Nephron (organoid): ENCODE measurements around the gene HNRNPAB.
"Not testable (repeated sequence)": the region's sequence is repeated elsewhere in the genome, so short reads cannot be mapped to it uniquely, and the experiment has no call there.

Experiments used
- H3K27ac Mint-ChIP-seq, 3 experiments: 2 replicates each; pipeline ENCODE4 v1.8.0; 2020; ENCODE audit warnings: mixed read lengths in 3 of 3, mild to moderate bottlenecking in 2 of 3, moderate library complexity in 1 of 3
- H3K27me3 Mint-ChIP-seq: 2 replicates; pipeline ENCODE4 v1.8.0; 2021; ENCODE audit warnings: low read depth, mild to moderate bottlenecking, moderate library complexity, mixed read lengths
- H3K36me3 Mint-ChIP-seq: 2 replicates; pipeline ENCODE4 v1.8.0; 2020; ENCODE audit warnings: low read depth, mixed read lengths
- H3K4me1 Mint-ChIP-seq: 2 replicates; pipeline ENCODE4 v1.8.0; 2020; ENCODE audit warnings: mixed read lengths
- H3K4me3 Mint-ChIP-seq, 3 experiments: 2 replicates each; pipeline ENCODE4 v1.8.0; 2020; ENCODE audit warnings: mild to moderate bottlenecking in 3 of 3, mixed read lengths in 3 of 3, moderate library complexity in 2 of 3
- H3K9me3 Mint-ChIP-seq: 2 replicates; pipeline ENCODE4 v1.8.0; 2020; ENCODE audit warnings: mixed read lengths
- CTCF ChIP-seq, 3 experiments: fragments of 200-600 bp; sonication (generic); IDR thresholded peaks; one replicate each; pipeline ENCODE4 v1.5.0; 2021; ENCODE audit warnings: antibody characterized with exemption in 3 of 3; ENCODE audit not compliant: unreplicated experiment in 3 of 3

HNRNPAB gene

GRCh38 chr5:178247481-178248456 lies 43.4 kb downstream of the HNRNPAB start:
- Mint-ChIP-seq H3K4me1 (peaks cover 10% of the 10 kb centered on the region), H3K4me3 (no peak overlapping the region), H3K36me3 (no peaks in the 10 kb centered on the region), H3K27me3 (no peaks in the 10 kb centered on the region), H3K9me3 (no peaks in the 10 kb centered on the region), H3K27ac (no peak overlapping the region)
- no peak for TF ChIP-seq CTCF (IDR thresholded peaks at IDR 0.05; ENCODE audit: unreplicated experiment in 3 of 3)

GRCh38 chr5:178248750-178249149 lies 44.4 kb downstream of the HNRNPAB start:
- no peaks in the 10 kb centered on the region for H3K27me3 Mint-ChIP-seq
- no peak overlapping the region for H3K4me3 Mint-ChIP-seq
- no peak overlapping the region for H3K27ac Mint-ChIP-seq
- H3K9me3 Mint-ChIP-seq, result no peaks in the 10 kb centered on the region
- H3K4me1 Mint-ChIP-seq, result peaks cover 10% of the 10 kb centered on the region
- TF ChIP-seq CTCF (IDR thresholded peaks at IDR 0.05; ENCODE audit: unreplicated experiment in 3 of 3), result no peak
- no peaks in the 10 kb centered on the region for H3K36me3 Mint-ChIP-seq

- no peaks in the 10 kb centered on the region for H3K27me3 Mint-ChIP-seq
- H3K36me3 Mint-ChIP-seq, result no peaks in the 10 kb centered on the region
- no peak overlapping the region for H3K4me3 Mint-ChIP-seq
- H3K27ac Mint-ChIP-seq, result no peak overlapping the region
- H3K4me1 Mint-ChIP-seq, result peaks cover 10% of the 10 kb centered on the region
- no peaks in the 10 kb centered on the region for H3K9me3 Mint-ChIP-seq
- TF ChIP-seq CTCF (IDR thresholded peaks at IDR 0.05; ENCODE audit: unreplicated experiment in 3 of 3), result no peak
Observed at GRCh38 chr5:178249191-178249989, 45.1 kb downstream of the HNRNPAB start.

- TF ChIP-seq CTCF (IDR thresholded peaks at IDR 0.05; ENCODE audit: unreplicated experiment in 3 of 3), result no peak
- H3K4me3 Mint-ChIP-seq, result no peak overlapping the region
- peaks cover 10% of the 10 kb centered on the region for H3K4me1 Mint-ChIP-seq
- H3K27me3 Mint-ChIP-seq, result peaks cover 2% of the 10 kb centered on the region
- H3K27ac Mint-ChIP-seq, result no peak overlapping the region
- H3K36me3 Mint-ChIP-seq, result no peaks in the 10 kb centered on the region
- H3K9me3 Mint-ChIP-seq, result no peaks in the 10 kb centered on the region
Observed at GRCh38 chr5:178250263-178250662, 45.9 kb downstream of the HNRNPAB start.

- no peak for TF ChIP-seq CTCF (IDR thresholded peaks at IDR 0.05; ENCODE audit: unreplicated experiment in 3 of 3)
- peaks cover 8% of the 10 kb centered on the region for H3K27me3 Mint-ChIP-seq
- H3K27ac Mint-ChIP-seq, result no peak overlapping the region
- H3K4me3 Mint-ChIP-seq, result no peak overlapping the region
- H3K9me3 Mint-ChIP-seq, result no peaks in the 10 kb centered on the region
- no peaks in the 10 kb centered on the region for H3K36me3 Mint-ChIP-seq
- peaks cover 5% of the 10 kb centered on the region for H3K4me1 Mint-ChIP-seq
Observed at GRCh38 chr5:178252258-178252657, 47.9 kb downstream of the HNRNPAB start.

GRCh38 chr5:178253632-178254031 lies 49.3 kb downstream of the HNRNPAB start:
- not testable (repeated sequence) for H3K36me3 Mint-ChIP-seq, H3K4me1 Mint-ChIP-seq, H3K9me3 Mint-ChIP-seq, H3K27ac Mint-ChIP-seq, H3K4me3 Mint-ChIP-seq, H3K27me3 Mint-ChIP-seq
